GM21723 (cell line): ENCODE results near the gene TRPM2.

Experiments used
- ATAC-seq: cut with Tn5 transposase; IDR thresholded peaks from one replicate; pipeline ENCODE4 v1.9.1; 2021; ENCODE audit warnings: mild to moderate bottlenecking, moderate library complexity; ENCODE audit not compliant: unreplicated experiment

Gene TRPM2

DNA sequence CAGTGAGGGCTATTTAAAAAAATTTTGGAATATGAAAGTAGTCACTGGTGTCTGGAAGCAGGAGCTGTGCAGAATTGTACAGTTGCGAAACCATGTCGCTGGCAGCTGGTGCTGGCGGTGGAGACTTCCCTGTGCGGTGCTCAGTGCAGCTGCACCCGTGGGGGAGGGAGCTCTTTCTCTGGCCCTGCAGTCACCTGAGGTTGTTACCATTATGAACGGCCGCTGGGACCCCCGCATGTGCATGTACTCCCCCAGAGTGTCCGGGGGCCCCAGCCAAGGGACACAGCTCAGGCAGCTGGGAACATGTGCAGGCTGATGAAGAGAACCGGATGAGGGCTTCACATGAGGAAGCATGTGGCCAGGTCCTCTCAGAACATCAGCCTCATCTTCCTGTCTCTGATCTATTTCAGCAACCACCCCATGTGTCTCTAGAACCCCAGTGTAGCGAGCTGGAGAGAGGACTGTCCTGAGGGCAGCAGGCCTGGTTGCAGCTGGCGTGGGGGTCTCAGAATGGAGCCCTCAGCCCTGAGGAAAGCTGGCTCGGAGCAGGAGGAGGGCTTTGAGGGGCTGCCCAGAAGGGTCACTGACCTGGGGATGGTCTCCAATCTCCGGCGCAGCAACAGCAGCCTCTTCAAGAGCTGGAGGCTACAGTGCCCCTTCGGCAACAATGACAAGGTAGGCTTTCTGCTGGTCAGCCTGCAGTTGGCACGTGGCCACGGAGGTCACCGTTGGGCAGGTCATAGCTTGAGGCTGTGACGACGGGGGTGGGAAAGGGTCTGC lies at the start of gene TRPM2:
Gene TRPM2 (plus strand): TSS at position 431 of the 780 bp plus-strand sequence. CDS start 80 bp downstream, at position 511.
- peak; percentile 52 for ATAC-seq

DNA sequence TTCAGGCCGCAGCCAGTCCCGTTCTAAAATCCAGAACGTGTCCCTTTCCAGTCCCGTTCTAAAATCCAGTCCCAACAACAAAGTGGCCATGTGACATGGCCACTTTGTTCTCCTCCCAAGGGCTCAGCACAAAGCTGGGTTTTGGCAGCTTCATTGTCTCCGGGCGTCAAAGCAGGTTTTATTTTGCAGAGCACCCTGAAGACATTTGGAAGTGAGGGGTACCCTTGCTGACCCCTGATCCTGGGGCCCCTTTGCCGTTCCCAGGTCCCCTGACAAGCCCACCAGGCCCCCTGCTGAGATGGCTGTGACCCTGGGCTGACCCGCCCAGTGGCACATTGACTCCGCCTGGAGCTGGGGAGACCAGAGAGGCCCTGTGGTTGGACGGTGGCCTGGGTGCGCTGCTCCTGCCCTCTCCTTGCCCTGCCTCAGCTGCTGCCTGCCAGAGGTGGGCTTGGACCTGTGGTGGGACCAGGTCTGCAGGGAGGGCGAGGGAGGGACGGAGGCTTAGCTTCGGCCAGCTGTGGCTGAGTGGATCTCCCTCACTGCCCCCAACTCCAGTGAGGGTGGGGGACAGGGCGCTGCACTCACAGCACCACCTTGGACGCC lies 49.3 kb upstream of the TRPM2 start:
- no peak for ATAC-seq

DNA sequence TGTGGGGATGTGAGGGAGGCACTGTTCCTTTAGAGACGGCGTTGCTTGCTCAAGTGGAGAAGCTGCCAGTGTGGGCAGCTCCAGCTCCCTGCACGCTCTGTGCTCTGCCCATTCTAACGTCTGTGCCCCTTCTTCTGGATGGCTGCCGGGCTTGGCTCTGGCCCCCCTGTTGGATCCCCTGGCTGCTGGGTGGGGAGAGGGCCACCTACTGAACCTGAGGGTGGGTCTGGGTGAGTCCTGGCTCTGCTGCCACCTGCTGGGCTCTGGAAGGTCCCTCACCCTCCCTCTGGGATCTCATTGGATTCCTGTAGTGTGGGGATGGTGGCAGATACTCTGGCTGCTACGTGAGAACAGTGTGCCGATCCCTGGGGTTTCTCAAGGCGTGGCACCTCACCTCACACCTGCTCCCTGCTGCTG lies 48.5 kb upstream of the TRPM2 start:
- ATAC-seq: no peak

DNA sequence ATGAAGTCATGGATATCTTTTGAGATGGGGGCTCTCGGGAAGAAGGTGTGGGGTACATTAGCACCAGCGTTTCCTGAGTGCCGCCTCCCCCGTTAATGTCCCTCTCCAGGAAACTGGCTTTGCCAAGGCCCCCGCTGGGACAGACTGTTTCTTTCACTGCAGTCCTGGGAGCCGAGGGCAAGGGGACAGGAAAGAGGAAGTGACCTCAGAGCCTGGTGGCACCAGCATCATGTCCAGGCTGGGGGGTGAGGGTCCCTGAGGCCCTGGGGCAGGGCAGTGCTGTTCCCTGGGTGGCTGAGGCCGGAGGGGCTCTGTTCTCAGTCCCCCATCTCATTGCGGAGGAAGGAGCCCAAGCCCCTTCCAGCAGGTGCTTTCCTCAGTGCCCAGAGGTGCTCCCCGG lies 47.7 kb upstream of the TRPM2 start:
- ATAC-seq: no peak

DNA sequence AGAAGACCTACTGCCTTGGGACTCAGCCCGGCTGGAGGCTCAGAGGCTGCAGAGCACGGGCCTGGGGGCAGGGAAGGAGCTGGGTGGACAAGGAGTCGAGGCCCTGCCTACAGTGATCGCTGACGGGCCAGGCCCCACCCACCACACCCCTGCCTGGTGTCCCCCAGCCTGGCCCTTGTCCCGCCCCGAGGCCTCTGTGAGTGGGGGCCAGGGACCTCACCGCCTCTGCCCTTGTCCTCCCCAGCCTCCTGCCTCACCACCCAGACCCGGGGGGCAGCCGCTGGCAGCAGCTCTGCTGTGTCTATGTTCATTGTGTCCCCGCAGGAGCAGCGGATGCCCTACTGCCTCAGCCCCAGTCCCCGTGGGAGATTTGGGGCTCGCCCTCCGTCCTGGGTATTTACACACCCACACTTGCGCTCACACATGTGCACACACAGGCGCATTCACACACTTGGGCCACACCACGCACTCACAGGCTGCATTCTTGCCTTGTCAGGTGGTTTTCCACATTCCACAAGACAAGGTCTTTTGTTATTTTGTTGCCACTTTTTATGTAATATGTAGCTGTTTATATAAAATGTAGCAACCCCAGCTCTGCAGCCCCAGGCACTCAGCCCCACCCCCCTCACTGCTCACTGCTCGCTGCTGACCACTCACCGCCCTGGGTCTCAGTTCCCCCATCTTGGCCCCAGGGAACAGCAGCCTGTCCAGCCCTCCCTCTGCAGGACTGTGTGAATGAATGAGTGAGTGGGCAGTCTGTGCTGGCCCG lies 46.3 kb upstream of the TRPM2 start:
- ATAC-seq: no peak

DNA sequence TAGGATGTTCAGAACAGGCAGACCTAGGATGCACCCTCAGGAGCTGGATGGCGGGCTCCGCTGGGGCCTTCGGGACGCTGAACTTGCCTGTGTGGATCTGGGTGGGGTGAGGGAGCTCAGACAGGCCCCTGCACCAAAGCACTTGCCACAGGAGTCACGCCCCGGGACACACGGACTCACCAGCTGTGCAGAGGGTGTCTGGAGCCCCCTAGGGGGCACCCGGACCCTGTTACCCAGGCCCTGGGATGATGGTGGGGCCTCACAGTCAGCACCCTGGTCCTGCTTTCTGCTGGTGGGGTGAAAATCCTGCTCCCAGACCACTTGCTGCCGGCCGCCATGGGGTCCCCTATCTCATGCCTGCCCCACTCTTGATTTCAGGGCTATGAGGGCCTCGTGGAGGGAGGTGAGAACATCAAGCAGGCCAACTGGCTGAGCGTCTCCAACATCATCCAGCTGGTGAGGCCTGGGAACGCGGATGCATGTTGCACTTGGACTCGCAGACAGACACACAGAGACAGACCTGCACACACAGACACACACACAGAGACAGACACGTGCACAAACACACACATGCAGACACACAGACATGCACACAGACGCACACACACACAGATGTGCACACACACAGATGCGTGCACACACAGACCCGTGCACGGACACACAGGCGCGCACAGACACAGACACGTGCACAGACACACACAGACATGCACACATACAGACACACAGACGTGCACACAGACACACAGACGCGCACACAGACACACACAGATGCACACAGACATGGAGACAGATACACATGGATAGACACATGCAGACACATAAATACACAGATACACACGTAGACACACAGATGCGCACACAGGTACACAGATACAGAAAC lies 42.6 kb upstream of the TRPM2 start:
- ATAC-seq: no peak

DNA sequence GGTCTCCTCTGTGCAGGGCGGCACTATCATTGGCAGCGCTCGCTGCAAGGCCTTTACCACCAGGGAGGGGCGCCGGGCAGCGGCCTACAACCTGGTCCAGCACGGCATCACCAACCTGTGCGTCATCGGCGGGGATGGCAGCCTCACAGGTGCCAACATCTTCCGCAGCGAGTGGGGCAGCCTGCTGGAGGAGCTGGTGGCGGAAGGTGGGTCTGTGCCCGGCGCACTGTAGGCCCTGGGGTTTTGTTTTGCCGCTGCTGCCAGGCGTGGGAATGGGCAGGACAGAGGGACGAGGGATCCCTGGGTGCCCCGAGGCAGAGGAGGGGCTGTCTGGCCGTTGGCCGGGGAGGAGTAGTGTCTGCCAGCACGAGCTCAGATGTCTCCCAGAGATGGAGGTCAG lies 41.3 kb upstream of the TRPM2 start:
- no peak for ATAC-seq

DNA sequence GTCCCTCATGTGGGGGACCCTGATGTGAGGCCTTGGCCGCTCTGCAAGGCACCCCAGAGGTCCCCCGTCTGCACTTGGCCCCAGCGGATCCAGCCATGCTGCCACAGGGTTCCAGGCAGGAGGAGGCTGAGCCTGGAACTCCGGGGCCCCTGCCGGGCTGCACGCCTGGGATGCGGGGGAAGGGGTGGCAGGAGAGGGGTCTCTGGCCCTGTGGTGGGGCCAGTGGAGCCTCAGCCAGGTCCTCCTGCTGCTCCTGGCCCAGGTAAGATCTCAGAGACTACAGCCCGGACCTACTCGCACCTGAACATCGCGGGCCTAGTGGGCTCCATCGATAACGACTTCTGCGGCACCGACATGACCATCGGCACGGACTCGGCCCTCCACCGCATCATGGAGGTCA lies 40.7 kb upstream of the TRPM2 start:
- no peak for ATAC-seq

DNA sequence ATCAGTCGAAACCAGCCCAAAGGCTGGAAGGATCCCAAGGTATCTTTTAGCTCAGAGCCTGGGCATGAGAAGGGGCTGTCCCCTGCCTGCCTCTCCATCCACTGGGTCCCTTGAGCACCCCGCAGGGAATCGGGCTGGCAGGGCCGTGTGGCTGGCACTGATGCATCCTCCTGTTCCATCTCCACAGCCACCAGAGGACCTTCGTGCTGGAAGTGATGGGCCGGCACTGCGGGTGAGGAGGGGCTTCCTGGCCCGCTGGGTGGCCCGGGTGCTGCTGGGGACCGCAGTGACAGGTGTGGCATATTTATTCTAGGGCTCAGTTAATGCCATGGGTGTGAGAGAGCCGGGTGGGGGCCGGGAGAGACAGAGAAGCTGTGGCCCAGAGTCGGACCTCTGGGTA lies 40.0 kb upstream of the TRPM2 start:
- ATAC-seq: no peak

DNA sequence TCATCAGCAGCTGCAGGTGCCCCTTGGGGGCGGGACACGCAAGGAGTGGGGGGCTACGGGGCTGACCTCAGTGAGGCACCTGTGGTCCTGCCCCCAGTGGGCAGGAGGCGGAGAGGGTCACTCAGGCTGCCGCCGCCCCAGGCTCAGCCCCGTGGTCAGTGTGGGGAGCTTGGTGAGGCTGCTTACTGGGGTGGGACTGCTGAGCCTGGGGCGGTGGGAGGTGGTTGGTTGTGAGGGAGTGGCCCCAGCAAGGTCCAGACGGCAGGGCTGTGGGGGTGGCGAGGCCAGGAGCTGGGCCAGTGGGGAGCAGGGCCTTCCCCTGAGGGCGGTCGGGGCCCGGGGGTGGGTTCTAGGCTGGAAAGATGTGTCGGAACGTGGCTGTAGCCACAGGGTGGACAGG lies 39.3 kb upstream of the TRPM2 start:
- ATAC-seq: no peak

DNA sequence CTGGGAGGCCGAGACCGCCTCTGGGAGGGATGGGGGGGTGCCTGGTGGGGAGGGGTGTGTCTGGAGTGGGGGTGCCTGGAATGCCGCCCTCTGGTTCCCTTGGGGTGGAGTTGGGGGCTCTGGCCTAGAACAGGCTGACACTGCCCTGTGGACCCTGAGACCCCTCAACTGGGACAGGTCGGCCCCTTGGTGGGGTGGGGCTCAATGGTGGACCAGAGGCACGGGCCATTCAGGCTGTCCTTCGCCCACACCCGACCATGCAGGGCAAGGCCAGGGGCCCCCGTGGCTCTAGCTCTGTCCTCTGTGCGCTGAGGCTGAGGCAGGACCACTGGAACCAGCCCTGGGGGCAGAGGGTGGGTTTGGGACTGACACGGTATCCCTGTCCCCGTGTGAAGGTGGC lies 38.9 kb upstream of the TRPM2 start:
- ATAC-seq: no peak

DNA sequence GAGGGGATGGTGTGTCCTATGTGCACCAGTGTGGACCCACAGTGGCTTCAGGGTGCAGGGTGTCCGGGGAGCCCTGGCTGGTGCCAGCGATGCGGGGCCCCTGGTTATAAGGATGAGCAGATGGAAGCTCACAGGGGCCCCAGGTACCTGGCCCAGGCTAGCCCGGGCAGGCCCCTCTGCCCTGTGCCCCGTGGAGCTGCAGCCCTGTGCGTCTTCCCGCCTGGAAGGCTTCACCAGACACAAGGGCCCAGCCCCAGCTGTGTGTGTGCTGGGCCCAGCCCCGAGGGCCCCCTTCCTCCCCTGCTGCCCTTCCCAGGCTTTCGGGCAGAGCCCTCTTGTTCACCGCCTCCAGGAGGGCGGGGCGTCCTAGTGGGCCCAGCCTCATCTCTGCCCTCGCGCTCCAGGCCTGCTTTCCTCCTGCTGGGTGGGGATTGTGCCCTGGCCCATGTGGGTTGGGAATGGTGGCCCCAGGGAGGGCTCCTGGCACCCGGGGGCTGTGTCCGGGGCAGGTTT lies 37.7 kb upstream of the TRPM2 start:
- no peak for ATAC-seq

DNA sequence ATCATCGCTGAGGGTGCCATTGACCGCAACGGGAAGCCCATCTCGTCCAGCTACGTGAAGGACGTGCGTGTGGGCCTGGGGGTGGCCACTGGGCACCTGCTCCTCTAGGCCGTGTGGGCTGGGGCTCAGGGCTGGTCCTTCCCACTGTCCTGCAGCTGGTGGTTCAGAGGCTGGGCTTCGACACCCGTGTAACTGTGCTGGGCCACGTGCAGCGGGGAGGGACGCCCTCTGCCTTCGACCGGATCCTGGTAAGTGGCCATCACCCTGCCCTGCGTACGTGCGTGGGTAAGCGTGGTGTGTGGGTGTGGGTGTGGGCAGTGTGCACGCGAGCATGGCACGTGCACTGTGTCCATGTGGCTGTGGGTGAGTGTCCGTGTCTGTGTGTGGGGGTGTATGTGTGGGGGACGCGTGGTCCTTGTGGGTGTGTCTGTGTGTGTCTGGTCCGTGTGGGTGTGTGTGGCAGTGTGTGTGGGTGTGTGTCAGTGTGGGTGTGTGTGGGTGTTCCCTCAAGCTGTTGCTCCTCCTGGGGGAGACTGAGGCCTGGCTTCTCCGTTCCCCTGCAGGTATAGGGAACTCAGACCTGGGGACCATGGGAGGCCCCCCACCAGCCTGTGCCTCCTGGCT lies 37.0 kb upstream of the TRPM2 start:
- no peak for ATAC-seq

DNA sequence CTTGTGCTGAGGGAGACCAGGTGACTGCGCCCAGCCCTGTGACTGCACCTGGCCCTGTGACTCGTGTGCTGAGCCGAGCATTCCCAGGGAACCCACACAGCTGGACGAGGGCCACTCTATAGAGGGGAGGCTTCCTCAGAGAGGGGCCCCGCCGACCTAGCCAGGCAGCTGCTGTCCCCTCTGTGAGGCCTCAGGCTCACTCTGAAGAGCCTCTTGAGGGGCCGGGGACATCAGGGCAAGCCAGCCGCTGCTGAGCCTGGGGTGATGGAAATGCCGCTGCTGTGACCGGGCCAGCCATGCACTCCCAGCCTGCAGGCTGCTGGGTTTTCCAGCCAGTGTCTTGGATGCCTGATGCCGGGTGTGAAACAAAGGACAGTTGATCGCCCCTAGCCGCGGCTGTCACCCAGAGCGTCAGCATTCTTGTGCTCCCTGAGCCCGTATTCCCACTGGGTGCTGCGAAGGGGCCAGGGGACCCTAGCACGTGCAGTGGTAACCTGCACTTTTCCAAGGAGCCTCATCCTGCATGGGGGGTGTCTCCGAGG lies 36.1 kb upstream of the TRPM2 start:
- ATAC-seq: no peak

DNA sequence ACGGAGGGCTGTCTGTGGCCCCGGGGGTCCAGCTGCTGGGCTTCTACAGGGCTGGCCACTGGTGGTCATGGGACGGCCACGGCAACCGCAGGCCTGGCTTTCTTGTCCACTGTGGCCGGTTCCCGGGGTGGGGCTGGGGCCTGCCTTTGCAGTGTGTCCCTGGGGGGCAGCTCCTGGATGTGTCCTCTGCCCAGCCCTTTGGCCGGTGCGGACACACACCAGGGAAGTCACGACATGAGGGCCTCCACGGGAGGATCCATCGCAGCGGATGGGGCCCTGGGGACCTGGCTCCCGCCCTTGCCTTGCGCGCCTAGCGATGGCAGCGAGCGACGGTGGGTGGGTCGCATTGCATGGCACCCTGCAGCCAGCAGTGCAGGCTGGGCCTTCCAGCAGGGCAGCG lies 35.5 kb upstream of the TRPM2 start:
- no peak for ATAC-seq

DNA sequence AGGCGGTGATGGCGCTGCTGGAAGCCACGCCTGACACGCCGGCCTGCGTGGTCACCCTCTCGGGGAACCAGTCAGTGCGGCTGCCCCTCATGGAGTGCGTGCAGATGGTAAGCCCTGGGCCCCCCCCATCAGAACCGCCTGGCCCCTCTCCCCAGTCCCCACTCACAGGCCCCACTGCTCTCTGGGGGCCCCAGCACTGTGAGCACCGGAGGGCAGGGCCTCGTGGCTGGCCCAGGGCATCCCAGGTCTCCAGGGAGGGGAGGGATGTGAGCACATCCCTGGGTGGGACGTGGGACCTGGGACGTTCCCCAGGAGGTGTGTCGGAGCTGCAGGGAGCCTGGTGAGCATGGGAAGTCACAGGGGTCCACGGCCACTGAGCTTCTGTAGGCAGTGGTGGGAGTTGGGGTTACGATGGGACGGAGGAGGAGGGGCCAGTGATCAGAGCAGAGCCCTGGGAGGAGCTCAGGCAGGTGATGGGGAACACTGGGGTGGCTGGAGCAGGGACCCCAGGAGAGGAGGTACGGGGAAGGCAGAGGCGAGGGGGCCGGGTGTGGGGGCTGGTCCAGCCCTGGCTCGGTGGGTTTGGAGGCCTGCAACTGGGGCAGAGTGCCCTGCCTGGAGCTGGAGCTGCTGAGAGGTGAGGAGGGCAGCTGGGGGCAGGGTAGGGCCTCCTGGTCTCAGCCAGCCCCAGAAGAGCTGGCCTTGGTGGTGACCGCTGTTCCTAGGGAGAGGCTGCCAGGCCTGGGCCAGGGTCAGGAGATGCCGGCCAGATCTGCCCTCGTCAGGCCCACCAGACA lies 34.7 kb upstream of the TRPM2 start:
- ATAC-seq: no peak

DNA sequence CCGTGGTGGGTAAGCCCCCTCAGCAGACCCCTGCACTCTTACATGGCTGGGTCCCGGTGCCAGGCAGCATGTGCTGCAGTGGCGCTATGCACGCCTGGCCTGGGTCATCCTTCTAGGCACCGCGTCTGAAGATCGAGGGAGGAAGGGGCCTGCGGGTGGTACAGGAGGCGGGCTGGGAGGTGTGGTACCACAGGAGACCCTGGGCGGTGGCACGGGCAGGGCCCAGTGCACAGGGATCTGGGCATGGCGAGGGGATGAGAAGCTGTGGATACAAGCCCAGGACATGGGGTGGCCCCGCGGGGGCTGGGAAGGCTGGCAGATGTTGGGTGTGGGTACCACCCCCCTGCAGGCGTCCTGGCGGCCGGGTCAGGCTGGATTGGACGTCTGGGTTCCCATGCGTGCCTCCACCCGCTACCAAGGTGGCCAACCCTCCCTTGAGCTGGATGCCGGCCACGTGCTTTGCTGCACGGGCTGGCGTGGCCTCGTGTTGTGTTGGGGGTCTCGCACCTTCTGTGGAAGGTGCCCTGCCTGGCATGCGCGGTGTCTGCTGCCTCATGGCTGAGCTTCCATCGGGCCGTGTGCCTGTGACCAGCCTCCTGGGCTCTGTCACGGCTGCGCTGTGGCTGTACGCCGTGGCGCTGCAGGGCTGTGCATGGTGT lies 33.9 kb upstream of the TRPM2 start:
- ATAC-seq: no peak

DNA sequence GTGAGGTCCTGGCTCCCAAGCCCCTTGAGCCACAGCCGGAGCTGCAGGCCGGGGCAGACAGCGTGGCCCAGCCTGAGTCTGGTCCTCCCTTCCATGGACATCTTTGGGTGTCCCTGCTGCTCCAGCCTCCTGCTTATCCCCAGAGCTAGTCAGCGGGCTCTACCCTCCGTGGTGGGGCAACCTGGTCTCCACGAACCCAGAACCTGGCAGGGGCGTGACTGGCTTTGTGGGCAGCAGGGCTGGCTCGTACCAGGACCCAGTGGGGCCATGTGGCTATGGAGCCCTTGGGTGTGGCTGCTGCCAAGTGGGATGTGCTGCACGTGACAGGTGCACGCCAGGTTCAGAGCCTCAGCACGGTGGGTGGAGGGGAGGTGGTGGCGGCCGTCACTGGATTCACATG lies 32.6 kb upstream of the TRPM2 start:
- no peak for ATAC-seq
